Body of pancreas (tissue), 4 donors: ENCODE measurements around the gene MAP4K4. TPM values are rescaled to one million over a fixed set of nuclear protein-coding genes. Genes with fewer than 3 reads are reported as not detected.

Source experiments
- ATAC-seq: fragments of 150-250 bp; one replicate; pipeline ENCODE4 v1.9.1; 2016
- DNase-seq, 4 donors: peaks; one replicate each; pipeline ENCODE4 v3.0.0-alpha.2; 2019
- H3K27ac ChIP-seq, 4 donors: fragments of 200-600 bp; sonication (generic); 1 replicate in 3 of 4; 2 replicates in 1 of 4; pipeline versions ENCODE4 v1.5.1 to v1.6.1; 2016 to 2019; ENCODE audit warnings: mild to moderate bottlenecking in 1 of 4, mixed read lengths in 1 of 4, moderate library complexity in 1 of 4
- H3K27me3 ChIP-seq, 2 donors: fragments of 200-600 bp; sonication (generic); one replicate each; pipeline ENCODE4 v1.6.0; 2016; ENCODE audit warnings: mild to moderate bottlenecking in 1 of 2
- H3K36me3 ChIP-seq, 2 donors: fragments of 200-600 bp; sonication (generic); replicated peaks in 1 of 2; 2 replicates each; pipeline ENCODE4 v1.5.1; 2016; ENCODE audit warnings: low read depth in 2 of 2; ENCODE audit not compliant: insufficient read depth in 1 of 2
- H3K4me1 ChIP-seq: fragments of 200-600 bp; sonication (generic); one replicate; pipeline ENCODE4 v1.6.0; 2016
- H3K4me3 ChIP-seq, 2 donors: fragments of 200-600 bp; sonication (generic); 1 replicate in 1 of 2; 2 replicates in 1 of 2; pipeline ENCODE4 v1.5.1; 2016 to 2019
- H3K9me3 ChIP-seq, 3 donors: fragments of 200-600 bp; sonication (generic); 1 replicate in 2 of 3; 2 replicates in 1 of 3; pipeline ENCODE4 v1.5.1; 2016
- CTCF ChIP-seq, 7 experiments: fragments of 450-650 bp in 4 of 7; fragments of 200-600 bp in 3 of 7; sonication (generic) in 3 of 7; IDR thresholded peaks; one replicate each; pipeline ENCODE4 v1.5.1; 2016 to 2019; ENCODE audit warnings: antibody characterized with exemption in 7 of 7
- POLR2A ChIP-seq, 3 donors: fragments of 450-650 bp; IDR thresholded peaks; one replicate each; pipeline ENCODE4 v1.6.1; 2016; ENCODE audit warnings: antibody characterized with exemption in 3 of 3, mild to moderate bottlenecking in 2 of 3
- WGBS, 2 donors: methylation state at CpG; one replicate each; pipeline ENCODE4 v1.1.5; 2017; 5-methylcytosine and 5-hydroxymethylcytosine counted together
- intact Hi-C: fragments of 100-400 bp; cut with DNase I; formaldehyde crosslinking; loops from one replicate; pipeline ENCODE4 v1.15.1; 2023
- total RNA-seq, 2 donors: library from RNA; depleted of rRNA; stranded (reverse); fragments of >200 nt; gene quantifications; one replicate each; pipeline ENCODE4 v1.1.0, GENCODE V29; 2016

Gene MAP4K4
- total RNA-seq, 2 donors from 2014 or later, result 22.1 to 25.1 TPM

- no peak for TF ChIP-seq CTCF (IDR thresholded peaks at IDR 0.05)
- no peak for TF ChIP-seq POLR2A (IDR thresholded peaks at IDR 0.05)
- Histone ChIP-seq H3K27ac (no peak overlapping the region), H3K4me1 (peaks cover 36% of the 10 kb centered on the region), H3K9me3 (no peaks in the 10 kb centered on the region), H3K36me3 (no peaks in the 10 kb centered on the region), H3K4me3 (no peak overlapping the region), H3K27me3 (no peaks in the 10 kb centered on the region)
- DNase-seq (no peak), ATAC-seq (no peak)
- intact Hi-C loops, result no loop called here
- WGBS, 2 donors, result 95 to 100% methylated on average over 2 of the region's 2 CpGs
These were observed 109.7 kb downstream of the MAP4K4 start for GRCh38 chr2:101807242-101807641.

DNA sequence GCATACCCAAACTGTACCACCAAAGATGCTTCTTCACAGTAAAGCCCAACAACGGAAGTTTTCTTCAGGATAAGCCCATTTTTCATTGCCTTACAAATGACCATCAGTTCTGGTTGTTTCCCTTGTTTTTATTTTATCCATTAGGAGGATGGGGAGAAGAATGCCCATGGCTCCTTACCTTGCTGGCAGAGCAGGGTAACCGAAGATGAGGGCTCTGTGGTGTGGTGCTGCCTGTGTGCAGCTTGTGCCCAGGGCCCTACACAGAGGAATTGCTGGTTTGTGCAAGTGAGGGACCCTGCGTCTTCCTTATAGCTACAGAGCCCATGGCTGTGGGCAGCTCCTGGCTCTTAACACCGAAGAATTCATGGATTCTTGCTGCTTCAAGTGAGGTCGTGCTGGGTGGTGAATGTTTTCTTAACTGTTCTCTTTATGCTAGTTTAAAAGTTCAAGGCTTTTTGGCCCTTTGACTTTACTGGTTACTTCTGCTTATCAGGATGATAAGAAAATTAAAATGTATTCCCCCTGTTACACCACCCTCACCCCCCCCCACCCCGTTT is 110.6 kb downstream of the MAP4K4 start:
- DNase-seq, result no peak
- H3K4me3 ChIP-seq, result no peak overlapping the region
- H3K4me1 ChIP-seq, result peaks cover 30% of the 10 kb centered on the region
- no peak for TF ChIP-seq CTCF (IDR thresholded peaks at IDR 0.05)
- TF ChIP-seq POLR2A (IDR thresholded peaks at IDR 0.05), result no peak
- no peak for ATAC-seq
- H3K27ac ChIP-seq, result no peak overlapping the region
- no peaks in the 10 kb centered on the region for H3K27me3 ChIP-seq
- no peaks in the 10 kb centered on the region for H3K9me3 ChIP-seq
- 54 to 66% methylated on average over 6 of the region's 6 CpGs for WGBS, 2 donors
- no peaks in the 10 kb centered on the region for H3K36me3 ChIP-seq
- intact Hi-C loops, result no loop called here

GRCh38 chr2:101809698-101810097 is 112.2 kb downstream of the MAP4K4 start:
- Histone ChIP-seq H3K4me3 (no peak overlapping the region), H3K9me3 (no peaks in the 10 kb centered on the region), H3K27ac (no peak overlapping the region), H3K27me3 (no peaks in the 10 kb centered on the region), H3K4me1 (peaks cover 23% of the 10 kb centered on the region), H3K36me3 (no peaks in the 10 kb centered on the region)
- TF ChIP-seq CTCF (IDR thresholded peaks at IDR 0.05) (no peak), POLR2A (IDR thresholded peaks at IDR 0.05) (no peak)
- DNase-seq (no peak), ATAC-seq (no peak)
- intact Hi-C loops, result loop anchor here (10.0 kb wide), 1 partner anchor 105 kb away; no protein-coding TSS in a partner anchor

DNA sequence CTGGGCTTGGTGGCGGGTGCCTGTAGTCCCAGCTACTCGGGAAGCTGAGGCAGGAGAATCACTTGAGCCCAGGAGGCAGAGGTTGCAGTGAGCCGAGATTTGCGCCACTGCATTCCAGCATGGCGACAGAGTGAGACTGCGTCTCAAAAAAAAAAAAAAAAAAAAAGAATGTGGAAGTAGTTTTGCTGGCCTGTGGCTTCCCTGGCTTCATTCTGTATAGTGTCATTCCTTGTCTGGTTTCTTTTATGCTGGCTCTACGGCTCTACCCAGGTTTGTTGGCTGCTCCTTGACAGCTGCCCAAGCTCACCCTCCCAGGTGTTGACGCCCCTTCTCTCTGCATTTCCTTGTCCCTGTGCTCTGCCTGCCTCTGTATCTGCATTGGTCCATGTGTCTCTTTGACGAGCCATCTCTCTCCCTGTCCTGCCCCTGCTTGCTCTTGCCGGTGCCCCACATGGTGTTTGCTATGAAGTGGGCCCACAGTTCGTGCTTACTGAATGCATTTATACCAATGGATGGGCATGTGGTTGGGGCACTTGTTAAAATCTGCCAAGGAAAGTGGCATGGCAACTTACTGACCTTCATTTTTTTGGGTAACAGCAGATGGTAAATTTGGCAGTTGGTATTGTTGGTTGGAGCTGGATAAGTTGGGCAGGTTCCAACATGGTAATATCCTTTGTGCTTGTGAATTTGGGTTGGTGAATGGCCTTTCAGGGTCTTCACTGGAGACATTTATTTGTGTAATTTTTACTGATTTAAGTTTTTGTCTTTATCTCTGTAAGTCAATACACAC is 113.9 kb downstream of the MAP4K4 start:
- TF ChIP-seq POLR2A (IDR thresholded peaks at IDR 0.05), result no peak
- H3K9me3 ChIP-seq, result no peaks in the 10 kb centered on the region
- no peak overlapping the region for H3K27ac ChIP-seq
- WGBS, 2 donors, result 92 to 95% methylated on average over 11 of the region's 11 CpGs
- intact Hi-C loops, result loop anchor here (10.0 kb wide), 1 partner anchor 107 kb away; no protein-coding TSS in a partner anchor
- H3K4me1 ChIP-seq, result peaks cover 23% of the 10 kb centered on the region
- no peak for DNase-seq
- H3K36me3 ChIP-seq, result no peaks in the 10 kb centered on the region
- no peak for ATAC-seq
- H3K27me3 ChIP-seq, result no peaks in the 10 kb centered on the region
- no peak overlapping the region for H3K4me3 ChIP-seq

DNA sequence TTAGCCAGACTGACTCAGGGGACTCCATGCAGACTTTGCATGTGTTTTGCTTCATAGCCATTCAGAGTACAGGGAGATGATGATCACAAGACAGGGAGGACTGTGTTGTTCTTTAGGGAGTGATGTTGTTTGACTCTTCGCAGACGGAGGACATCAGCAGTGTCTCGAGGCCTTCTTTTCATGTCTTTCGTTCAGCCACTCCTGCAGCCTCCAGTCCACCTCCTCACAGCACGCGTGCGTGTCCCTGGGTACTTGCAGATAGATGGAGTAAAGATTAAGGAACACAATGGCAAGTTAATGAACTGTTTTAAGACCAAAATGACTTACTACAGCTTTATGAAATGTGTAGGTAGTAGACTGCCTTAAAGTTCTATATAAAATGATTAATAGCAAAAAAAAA is 114.7 kb downstream of the MAP4K4 start:
- H3K36me3 ChIP-seq, result no peaks in the 10 kb centered on the region
- H3K27ac ChIP-seq, result no peak overlapping the region
- no peaks in the 10 kb centered on the region for H3K27me3 ChIP-seq
- TF ChIP-seq POLR2A (IDR thresholded peaks at IDR 0.05) (no peak), CTCF (IDR thresholded peaks at IDR 0.05) (no peak)
- no peaks in the 10 kb centered on the region for H3K9me3 ChIP-seq
- H3K4me3 ChIP-seq, result no peak overlapping the region
- no peak for ATAC-seq
- intact Hi-C loops, result loop anchor here (10.0 kb wide), 1 partner anchor 107 kb away; no protein-coding TSS in a partner anchor
- DNase-seq, result no peak
- peaks cover 19% of the 10 kb centered on the region for H3K4me1 ChIP-seq
- WGBS, 2 donors, result 96 to 100% methylated on average over 7 of the region's 7 CpGs
